Astrocyte of the cerebellum (primary cell): Measurements from ENCODE around the gene ANAPC1.

Source experiments
- DNase-seq: peaks from one replicate; pipeline ENCODE4 v3.0.0-alpha.2; 2011; ENCODE audit warnings: low read depth
- H3K4me3 ChIP-seq: 2 replicates; pipeline ENCODE4 v1.5.1; 2011; ENCODE audit warnings: mild to moderate bottlenecking, low read depth, low read length, moderate library complexity
- in situ Hi-C: cut with HindIII; loops from 2 replicates; pipeline ENCODE4 v1.10.0; 2017; ENCODE audit warnings: low sequenced_read_pairs
- TF ChIP-seq, protein P1 (sequence below): IDR thresholded peaks from 2 replicates; pipeline ENCODE4 v1.5.1; 2012; ENCODE audit warnings: low read length, low read depth, moderate library complexity, mild to moderate bottlenecking; ENCODE audit errors: missing control alignments

The ANAPC1 gene

DNA sequence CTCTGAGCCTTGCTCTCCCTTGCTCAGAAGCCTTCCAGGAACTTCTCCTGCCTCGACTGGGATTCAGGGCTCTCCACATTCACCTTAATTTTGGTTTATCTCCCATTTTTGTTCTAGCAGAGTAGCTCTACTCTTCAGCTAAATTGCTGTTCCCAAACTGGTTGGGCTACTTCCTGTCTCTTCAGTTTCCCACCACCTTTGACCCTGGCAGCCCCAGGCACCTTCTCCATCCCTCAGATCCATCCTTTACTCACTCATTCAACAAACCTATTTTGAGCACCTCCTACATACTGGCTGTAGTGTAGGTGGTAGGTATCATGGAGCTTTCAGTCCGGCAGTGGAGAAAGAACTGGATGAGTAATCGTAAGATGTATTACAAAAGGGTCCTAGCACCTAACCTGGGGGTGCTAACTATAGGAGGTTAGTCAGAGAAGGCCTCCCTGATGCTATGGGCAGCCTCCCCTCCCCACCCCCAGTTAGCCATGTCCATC lies 40.7 kb upstream of the ANAPC1 start:
- in situ Hi-C loops, result no loop called here
- TF ChIP-seq, protein P1, sequence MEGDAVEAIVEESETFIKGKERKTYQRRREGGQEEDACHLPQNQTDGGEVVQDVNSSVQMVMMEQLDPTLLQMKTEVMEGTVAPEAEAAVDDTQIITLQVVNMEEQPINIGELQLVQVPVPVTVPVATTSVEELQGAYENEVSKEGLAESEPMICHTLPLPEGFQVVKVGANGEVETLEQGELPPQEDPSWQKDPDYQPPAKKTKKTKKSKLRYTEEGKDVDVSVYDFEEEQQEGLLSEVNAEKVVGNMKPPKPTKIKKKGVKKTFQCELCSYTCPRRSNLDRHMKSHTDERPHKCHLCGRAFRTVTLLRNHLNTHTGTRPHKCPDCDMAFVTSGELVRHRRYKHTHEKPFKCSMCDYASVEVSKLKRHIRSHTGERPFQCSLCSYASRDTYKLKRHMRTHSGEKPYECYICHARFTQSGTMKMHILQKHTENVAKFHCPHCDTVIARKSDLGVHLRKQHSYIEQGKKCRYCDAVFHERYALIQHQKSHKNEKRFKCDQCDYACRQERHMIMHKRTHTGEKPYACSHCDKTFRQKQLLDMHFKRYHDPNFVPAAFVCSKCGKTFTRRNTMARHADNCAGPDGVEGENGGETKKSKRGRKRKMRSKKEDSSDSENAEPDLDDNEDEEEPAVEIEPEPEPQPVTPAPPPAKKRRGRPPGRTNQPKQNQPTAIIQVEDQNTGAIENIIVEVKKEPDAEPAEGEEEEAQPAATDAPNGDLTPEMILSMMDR, result no peak
- no peak for DNase-seq
- no peak overlapping the region for H3K4me3 ChIP-seq

DNA sequence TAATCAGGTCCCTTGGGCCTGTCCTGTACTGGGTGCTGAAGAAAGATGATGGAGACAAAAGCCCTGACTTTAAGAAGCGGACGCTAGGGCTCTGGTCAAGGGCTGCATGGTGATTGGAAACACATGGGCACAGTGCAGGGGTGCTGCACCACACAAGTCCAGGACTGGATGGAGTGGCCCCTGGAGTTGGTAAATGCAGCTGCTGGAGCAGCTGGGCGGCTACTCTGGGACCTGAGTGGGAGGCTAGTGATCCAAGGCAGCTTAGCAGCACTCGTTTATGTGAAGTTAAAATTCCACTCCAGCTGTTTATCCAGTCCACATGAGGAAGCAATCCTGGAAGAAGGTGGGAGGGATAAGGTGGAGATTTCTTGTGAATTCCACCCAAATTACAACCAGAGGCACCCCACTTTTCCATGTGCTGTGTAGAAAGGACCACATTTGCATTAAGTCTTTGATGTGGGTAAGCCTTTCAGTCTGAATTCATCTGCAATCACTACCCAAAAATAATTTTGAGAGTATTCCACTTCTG lies 39.3 kb upstream of the ANAPC1 start:
- TF ChIP-seq, protein P1, result no peak
- in situ Hi-C loops, result no loop called here
- DNase-seq, result no peak
- H3K4me3 ChIP-seq, result no peak overlapping the region

DNA sequence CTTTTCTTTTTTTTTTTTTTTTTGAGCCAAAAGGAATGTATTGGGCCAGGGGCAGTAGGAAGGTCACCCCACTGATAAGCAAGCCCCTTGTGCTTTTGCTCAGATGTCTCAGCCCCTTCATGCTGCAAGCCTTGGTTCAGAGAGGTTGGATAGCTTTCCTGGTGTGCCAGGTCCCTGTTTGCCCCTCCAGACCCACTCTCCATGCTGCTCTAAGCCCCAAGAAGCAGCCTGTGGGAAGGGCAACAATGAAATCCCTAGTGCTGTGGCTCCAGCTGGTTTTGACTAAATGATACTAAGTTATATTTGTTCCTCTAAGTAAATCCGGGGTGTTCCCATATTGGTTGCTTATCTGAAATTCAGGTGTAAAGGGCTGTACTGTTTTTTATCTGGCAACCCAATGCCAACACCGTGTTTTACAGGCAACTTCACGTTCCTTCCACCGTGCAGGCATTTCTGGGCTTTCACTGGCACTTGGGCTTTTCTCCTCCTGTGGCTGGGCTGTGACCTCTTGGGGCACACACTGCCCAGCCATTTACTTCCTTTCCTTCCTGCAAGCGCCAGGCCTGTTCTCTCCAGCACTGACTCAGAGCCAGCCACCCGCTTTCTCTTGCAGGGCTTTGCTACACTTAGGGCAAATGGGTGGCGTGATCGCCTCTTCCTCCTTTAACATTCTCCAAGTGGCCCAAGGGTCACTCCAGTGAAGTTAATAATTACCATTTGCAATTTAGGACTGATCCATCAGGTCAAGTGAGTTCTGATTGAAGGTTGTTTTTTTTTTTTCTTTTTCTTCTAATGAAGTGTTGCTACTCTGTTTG lies 36.0 kb upstream of the ANAPC1 start:
- no peak overlapping the region for H3K4me3 ChIP-seq
- TF ChIP-seq, protein P1, result no peak
- DNase-seq, result no peak
- in situ Hi-C loops, result no loop called here

DNA sequence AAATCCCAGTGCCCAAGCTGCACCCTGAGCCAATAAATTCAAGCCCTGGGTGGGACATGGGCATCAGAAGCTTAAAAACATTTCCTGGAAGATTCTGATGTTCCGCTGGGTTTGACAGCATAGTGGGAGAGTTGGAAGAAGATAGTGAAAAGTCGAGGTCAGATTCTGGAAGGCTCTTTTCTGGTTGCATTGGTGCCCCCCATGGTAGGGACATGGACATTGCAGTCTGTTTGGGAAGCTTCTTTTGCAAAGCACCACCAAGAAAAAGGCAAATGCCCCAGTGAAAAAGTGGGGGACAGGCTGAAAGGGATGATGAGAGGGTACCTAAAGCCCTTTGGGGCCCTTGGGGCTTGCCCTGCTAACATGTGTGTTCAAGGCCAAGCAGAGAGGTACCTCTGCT lies 35.4 kb upstream of the ANAPC1 start:
- H3K4me3 ChIP-seq, result no peak overlapping the region
- no peak for DNase-seq
- TF ChIP-seq, protein P1, result peak; percentile 28
- in situ Hi-C loops, result no loop called here

DNA sequence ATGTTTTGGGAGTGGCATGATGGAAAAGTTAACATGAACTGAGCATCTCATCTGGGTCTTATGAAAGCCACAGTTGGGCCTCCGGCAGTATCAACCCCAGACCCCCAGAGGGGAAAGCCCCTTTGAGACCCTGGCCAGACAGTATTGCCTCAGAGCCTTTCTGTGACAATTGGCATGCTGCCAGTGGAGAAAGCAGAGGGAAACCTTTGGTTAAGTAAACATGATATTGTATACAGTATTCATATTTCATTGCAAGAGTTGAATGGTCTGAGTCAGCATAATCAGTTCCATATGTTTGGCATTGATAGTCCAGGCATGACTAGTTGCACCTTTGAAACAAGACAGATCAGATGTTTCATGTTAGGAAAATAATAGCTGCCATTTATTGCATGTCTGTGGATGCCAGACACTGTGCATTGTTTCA lies 34.4 kb upstream of the ANAPC1 start:
- no peak overlapping the region for H3K4me3 ChIP-seq
- TF ChIP-seq, protein P1, result no peak
- in situ Hi-C loops, result no loop called here
- DNase-seq, result peak; percentile 88

DNA sequence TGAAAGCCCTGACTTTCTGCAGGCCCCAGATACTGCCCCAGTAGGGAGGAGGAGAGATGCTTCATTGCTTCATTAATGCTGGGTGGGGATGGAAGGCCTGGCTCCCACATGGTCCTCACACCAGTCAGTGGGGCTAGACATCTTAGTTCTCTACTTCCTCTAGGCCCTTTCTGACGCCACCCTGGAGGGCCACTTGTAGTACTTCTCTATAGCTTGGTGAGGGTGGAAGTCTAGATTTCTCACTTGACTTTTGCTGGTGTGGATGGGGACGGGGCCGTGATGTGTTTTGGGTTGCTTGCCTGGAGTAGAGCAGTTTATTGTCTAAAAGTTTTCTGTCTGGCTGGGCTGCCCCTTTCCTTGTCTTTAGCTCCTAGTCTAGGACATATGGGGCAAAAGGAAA lies 33.1 kb upstream of the ANAPC1 start:
- DNase-seq, result no peak
- in situ Hi-C loops, result no loop called here
- no peak overlapping the region for H3K4me3 ChIP-seq
- TF ChIP-seq, protein P1, result no peak
